Measurements from ENCODE around the gene WNT7A. TPM values are rescaled to one million over a fixed set of nuclear protein-coding genes. Genes with fewer than 3 reads are reported as not detected.

The WNT7A gene
- total RNA-seq, 2 donors from 2014 or later, result 0.11 TPM; not detected in 1

DNA sequence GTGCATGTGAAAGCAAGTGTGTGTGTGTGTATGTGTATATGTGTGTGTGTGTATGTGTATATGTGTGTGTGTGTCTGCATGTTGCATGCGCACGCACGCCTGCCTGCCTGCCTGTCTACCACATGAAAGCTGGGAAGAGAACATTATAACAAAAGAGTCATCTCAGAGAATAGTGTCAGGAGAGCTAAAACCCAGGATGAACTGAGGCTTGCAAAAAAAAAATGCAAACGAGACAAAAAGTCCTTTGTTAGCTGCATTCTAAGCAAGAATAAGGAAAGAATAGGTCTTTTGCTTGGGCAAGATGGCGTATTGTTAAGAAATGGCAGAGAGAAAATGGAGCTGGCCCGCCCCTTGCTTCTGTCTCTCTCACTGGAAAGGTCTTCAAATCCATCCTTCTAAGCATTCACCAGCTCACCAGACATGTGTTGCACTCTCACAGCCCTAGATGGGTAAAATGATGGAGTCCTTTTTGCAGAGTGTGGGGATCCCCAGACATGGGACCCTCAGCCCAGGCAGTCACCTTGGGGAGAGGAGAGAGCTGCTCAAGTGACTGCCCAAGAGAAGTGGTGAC lies 16.4 kb downstream of the WNT7A start:
- intact Hi-C loops (cut with DNase I), result no loop called here
- no peak for TF ChIP-seq CTCF (IDR thresholded peaks at IDR 0.05)
- TF ChIP-seq POLR2AphosphoS5 (IDR thresholded peaks at IDR 0.05), result no peak
- no peak for TF ChIP-seq POLR2A (IDR thresholded peaks at IDR 0.05)
- H3K27me3 ChIP-seq (replicated peaks; ENCODE audit: insufficient read depth), result peaks cover 3% of the 10 kb centered on the region
- H3K4me3 ChIP-seq, result no peak overlapping the region
- no peaks in the 10 kb centered on the region for H3K36me3 ChIP-seq
- no peaks in the 10 kb centered on the region for H3K9me3 ChIP-seq
- no peak for DNase-seq (ENCODE audit: low spot score)
- 72% methylated on average over 6 of the region's 6 CpGs for WGBS
- H3K4me1 ChIP-seq (replicated peaks), result no peaks in the 10 kb centered on the region
- no peak overlapping the region for H3K27ac ChIP-seq

DNA sequence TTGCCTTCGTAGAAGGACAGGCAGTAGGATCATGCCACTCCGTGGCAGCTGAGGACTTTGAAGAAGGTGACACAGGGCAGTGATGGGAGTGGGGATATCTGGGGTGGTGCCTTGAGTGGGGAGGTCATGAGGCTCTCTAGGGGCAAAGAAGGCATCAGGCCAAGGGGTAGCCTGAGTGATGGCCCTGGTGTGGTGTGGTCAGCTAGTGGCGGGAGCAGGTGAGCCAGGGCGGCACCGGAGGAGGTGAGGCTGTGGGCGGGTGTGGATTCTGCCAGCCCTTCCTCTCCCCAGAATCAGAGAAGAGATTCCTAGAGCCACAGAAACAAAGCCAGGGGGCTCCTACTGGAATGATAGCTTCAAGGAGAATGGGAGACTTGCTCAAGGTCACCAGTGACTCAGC lies 18.4 kb downstream of the WNT7A start:
- no peak for DNase-seq (ENCODE audit: low spot score)
- Histone ChIP-seq H3K27me3 (replicated peaks; ENCODE audit: insufficient read depth) (peaks cover 3% of the 10 kb centered on the region), H3K9me3 (no peaks in the 10 kb centered on the region), H3K27ac (no peak overlapping the region), H3K36me3 (no peaks in the 10 kb centered on the region), H3K4me1 (replicated peaks) (no peaks in the 10 kb centered on the region), H3K4me3 (no peak overlapping the region)
- intact Hi-C loops (cut with DNase I), result no loop called here
- WGBS, result 95% methylated on average over 6 of the region's 6 CpGs
- TF ChIP-seq POLR2AphosphoS5 (IDR thresholded peaks at IDR 0.05) (no peak), CTCF (IDR thresholded peaks at IDR 0.05) (no peak), POLR2A (IDR thresholded peaks at IDR 0.05) (no peak)

DNA sequence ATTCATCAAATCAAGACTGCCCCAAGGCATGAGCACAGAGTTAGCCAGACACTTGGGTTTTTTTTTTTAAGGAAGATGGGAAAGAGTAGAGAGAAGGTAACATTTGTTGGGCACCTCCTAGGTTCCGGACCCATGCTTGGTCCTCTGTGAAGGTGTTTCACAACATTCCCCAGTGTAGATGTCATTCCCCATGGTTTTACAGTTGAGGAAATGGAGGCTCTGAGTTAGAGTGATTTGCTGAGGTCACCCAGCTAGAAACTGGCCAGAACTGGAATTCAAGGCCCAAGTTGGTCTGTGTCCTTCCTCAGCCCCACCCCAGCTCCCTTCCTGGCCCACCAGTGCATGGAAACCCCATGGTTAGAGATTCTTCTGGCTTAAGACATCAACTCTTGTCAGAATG lies 19.9 kb downstream of the WNT7A start:
- no peaks in the 10 kb centered on the region for H3K9me3 ChIP-seq
- H3K36me3 ChIP-seq, result no peaks in the 10 kb centered on the region
- 84% methylated on average over 1 of the region's 1 CpG for WGBS
- DNase-seq (ENCODE audit: low spot score), result no peak
- H3K27ac ChIP-seq, result no peak overlapping the region
- no peaks in the 10 kb centered on the region for H3K4me1 ChIP-seq (replicated peaks)
- TF ChIP-seq CTCF (IDR thresholded peaks at IDR 0.05) (no peak), POLR2AphosphoS5 (IDR thresholded peaks at IDR 0.05) (no peak), POLR2A (IDR thresholded peaks at IDR 0.05) (no peak)
- no peak overlapping the region for H3K4me3 ChIP-seq
- intact Hi-C loops (cut with DNase I), result no loop called here
- peaks cover 3% of the 10 kb centered on the region for H3K27me3 ChIP-seq (replicated peaks; ENCODE audit: insufficient read depth)

DNA sequence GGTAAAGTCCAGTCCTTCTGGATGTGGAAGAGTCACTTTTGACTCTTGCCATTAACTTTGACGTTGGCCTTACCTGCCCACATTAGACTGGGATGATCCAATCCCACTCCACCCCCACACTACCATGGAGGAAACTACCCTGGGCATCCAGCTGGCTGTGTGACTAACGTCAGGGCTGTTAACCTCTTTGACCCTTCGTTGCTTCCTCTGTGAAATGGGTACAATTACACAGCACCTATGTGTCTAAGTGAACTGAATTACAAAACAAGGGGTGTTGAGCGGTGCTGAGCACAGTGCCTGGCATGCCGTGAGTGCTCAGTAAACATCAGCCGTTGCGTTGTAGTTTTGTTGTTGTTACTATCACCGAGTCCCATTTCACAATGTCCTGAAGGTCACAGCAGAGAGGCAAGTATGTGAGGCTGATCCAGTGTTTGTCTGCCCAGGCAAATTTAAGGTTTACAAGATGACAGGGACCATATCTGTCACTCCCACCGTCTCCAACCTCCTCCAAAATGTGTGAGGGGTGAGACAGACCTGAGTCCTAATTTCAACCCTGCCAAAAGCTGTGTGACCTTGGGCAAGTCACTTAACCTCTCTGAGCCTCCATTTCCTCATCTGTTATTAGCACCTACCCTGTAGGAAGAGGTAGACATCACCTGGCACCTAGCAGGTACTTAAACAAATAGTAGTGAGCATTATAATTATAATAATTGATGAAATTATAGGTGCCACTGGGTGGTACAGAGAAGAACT lies 20.9 kb downstream of the WNT7A start:
- H3K4me3 ChIP-seq, result no peak overlapping the region
- TF ChIP-seq POLR2AphosphoS5 (IDR thresholded peaks at IDR 0.05), result no peak
- no peak for TF ChIP-seq POLR2A (IDR thresholded peaks at IDR 0.05)
- TF ChIP-seq CTCF (IDR thresholded peaks at IDR 0.05), result no peak
- H3K36me3 ChIP-seq, result no peaks in the 10 kb centered on the region
- H3K27ac ChIP-seq, result no peak overlapping the region
- H3K27me3 ChIP-seq (replicated peaks; ENCODE audit: insufficient read depth), result peaks cover 3% of the 10 kb centered on the region
- WGBS, result 83% methylated on average over 9 of the region's 9 CpGs
- DNase-seq (ENCODE audit: low spot score), result no peak
- no peaks in the 10 kb centered on the region for H3K9me3 ChIP-seq
- H3K4me1 ChIP-seq (replicated peaks), result no peaks in the 10 kb centered on the region
- intact Hi-C loops (cut with DNase I), result no loop called here

All from prostate gland (tissue), 2 donors.